Measurements from ENCODE around the gene RAB18.

Gene RAB18

GRCh38 chr10:27470885-27471284 lies 33.2 kb upstream of the RAB18 start:
- TF ChIP-seq CTCF (IDR thresholded peaks at IDR 0.05; ENCODE audit: low read depth, low read length) = no peak

DNA sequence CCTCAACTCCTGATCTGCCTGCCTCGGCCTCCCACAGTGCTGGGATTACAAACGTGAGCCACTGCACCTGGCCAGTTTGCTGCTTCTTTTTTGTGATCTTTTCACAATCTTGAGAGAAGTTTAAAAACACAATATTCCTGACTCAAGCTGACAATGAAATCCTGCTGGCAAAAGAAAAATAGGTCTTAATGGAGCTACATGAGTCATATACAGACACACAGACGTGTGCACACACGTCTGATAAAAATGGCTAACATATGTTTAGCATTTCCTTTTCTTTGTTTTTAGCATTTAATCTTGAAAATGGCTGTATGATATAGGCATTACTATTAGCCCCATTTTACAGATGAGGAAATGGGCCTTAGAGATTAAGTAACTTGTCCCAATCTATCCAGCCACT lies 29.4 kb upstream of the RAB18 start:
- TF ChIP-seq CTCF (IDR thresholded peaks at IDR 0.05; ENCODE audit: low read depth, low read length) = no peak
- DNase-seq (ENCODE audit: extremely low read depth, low read depth) = no peak

More at GRCh38 chr10:27470885-27471284, 33.2 kb upstream of the RAB18 start:
- no peak for DNase-seq (ENCODE audit: extremely low read depth, low read depth)

DNA sequence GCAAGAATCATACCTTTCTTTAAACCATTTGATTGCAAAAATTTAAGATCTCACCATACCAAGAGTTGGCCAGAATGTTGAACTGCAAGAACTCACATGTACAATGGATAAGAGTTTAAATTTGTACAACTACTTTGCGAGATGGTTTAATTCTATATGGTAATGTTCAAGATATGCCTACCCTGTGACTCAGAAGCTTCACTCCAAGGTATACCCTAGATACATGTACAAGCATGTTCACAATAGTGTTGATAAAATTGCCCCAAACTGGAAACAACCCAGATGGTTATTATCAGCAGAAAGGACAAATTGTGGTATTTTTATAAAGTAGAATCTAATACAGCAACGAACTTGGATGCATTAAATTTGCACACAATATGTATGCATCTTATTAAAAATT lies 25.1 kb upstream of the RAB18 start:
- TF ChIP-seq CTCF (IDR thresholded peaks at IDR 0.05; ENCODE audit: low read depth, low read length) = no peak

GRCh38 chr10:27481486-27481885 lies 22.6 kb upstream of the RAB18 start:
- TF ChIP-seq CTCF (IDR thresholded peaks at IDR 0.05; ENCODE audit: low read depth, low read length) = no peak
- no peak for DNase-seq (ENCODE audit: extremely low read depth, low read depth)

More for the DNA sequence above, 25.1 kb upstream of the RAB18 start:
- no peak for DNase-seq (ENCODE audit: extremely low read depth, low read depth)

- no peak for DNase-seq (ENCODE audit: extremely low read depth, low read depth)
- TF ChIP-seq CTCF (IDR thresholded peaks at IDR 0.05; ENCODE audit: low read depth, low read length) = no peak
Observed at GRCh38 chr10:27482984-27483956, 20.8 kb upstream of the RAB18 start.

DNA sequence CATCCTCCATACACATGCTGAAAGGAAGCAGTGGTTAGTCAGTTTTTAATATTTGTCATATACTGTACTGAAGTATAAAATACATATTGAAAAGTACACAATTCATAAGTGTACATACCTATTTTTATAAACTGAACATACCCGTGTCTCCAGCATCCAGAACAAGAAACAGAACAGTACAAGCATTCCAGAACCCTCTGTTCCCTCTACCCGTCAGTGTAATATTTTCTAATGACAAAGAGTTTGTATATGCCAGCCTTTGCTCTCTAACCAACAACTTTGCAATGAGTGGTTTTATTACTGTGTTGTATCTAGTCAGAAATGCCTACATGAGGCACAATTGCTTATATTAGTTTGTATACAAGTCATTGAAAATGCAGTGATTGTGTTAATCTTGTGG lies 18.7 kb upstream of the RAB18 start:
- no peak for TF ChIP-seq CTCF (IDR thresholded peaks at IDR 0.05; ENCODE audit: low read depth, low read length)
- DNase-seq (ENCODE audit: extremely low read depth, low read depth) = no peak

DNA sequence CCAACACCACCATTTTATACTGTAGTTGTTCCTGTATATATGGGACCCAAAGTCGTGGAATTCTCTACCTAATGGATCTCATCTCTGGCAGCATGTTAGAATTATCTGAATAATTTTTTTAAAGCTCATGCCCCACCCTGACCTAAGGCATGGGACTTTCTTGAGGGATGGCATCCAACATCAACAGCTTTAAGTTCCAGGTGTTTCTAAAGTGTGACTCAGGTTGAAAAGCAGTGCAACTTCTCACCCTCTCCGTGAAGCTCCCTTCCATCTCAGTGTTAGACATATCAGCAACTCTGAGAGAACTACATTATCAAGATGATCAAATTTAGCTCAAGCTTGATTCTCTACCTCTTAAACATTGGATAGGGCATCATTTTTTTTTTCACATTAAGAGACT lies 18.1 kb upstream of the RAB18 start:
- TF ChIP-seq CTCF (IDR thresholded peaks at IDR 0.05; ENCODE audit: low read depth, low read length) = no peak
- DNase-seq (ENCODE audit: extremely low read depth, low read depth) = no peak

Measured in AG09319 (cell line).